HG03039 (cell line): ENCODE results near the gene NR2E1.

ENCODE experiments used
- ATAC-seq: cut with Tn5 transposase; IDR thresholded peaks from one replicate; pipeline ENCODE4 v1.9.1; 2021; ENCODE audit warnings: mild to moderate bottlenecking, moderate library complexity; ENCODE audit not compliant: unreplicated experiment

The NR2E1 gene

GRCh38 chr6:108170332-108171290 lies 4.8 kb downstream of the NR2E1 start:
- no peak for ATAC-seq

- no peak for ATAC-seq
Observed at GRCh38 chr6:108171291-108171917, 5.6 kb downstream of the NR2E1 start.

GRCh38 chr6:108171918-108172516 lies 6.2 kb downstream of the NR2E1 start:
- ATAC-seq: no peak

- ATAC-seq: no peak
Observed at GRCh38 chr6:108174371-108175175, 8.8 kb downstream of the NR2E1 start.

- ATAC-seq: no peak
Observed at GRCh38 chr6:108175176-108175591, 9.4 kb downstream of the NR2E1 start.

- ATAC-seq: no peak
Observed at GRCh38 chr6:108175592-108176279, 9.9 kb downstream of the NR2E1 start.

- ATAC-seq: no peak
Observed at GRCh38 chr6:108176281-108177089, 10.7 kb downstream of the NR2E1 start.

- ATAC-seq: no peak
Observed at GRCh38 chr6:108179741-108180140, 13.9 kb downstream of the NR2E1 start.

GRCh38 chr6:108180266-108180665 lies 14.4 kb downstream of the NR2E1 start:
- ATAC-seq: no peak

GRCh38 chr6:108180776-108181175 lies 15.0 kb downstream of the NR2E1 start:
- ATAC-seq: no peak

- no peak for ATAC-seq
Observed at GRCh38 chr6:108186226-108186625, 20.4 kb downstream of the NR2E1 start.

- ATAC-seq: no peak
Observed at GRCh38 chr6:108187519-108187918, 21.7 kb downstream of the NR2E1 start.

- no peak for ATAC-seq
Observed at GRCh38 chr6:108193131-108193530, 27.3 kb downstream of the NR2E1 start.

GRCh38 chr6:108193835-108194234 lies 28.0 kb downstream of the NR2E1 start:
- ATAC-seq: no peak

- ATAC-seq: no peak
Observed at GRCh38 chr6:108194503-108194902, 28.7 kb downstream of the NR2E1 start.

GRCh38 chr6:108195209-108195608 lies 29.4 kb downstream of the NR2E1 start:
- ATAC-seq: no peak

GRCh38 chr6:108198761-108199498 lies 33.1 kb downstream of the NR2E1 start:
- no peak for ATAC-seq

GRCh38 chr6:108200186-108200585 lies 34.4 kb downstream of the NR2E1 start:
- no peak for ATAC-seq

- ATAC-seq: no peak
Observed at GRCh38 chr6:108200631-108201030, 34.8 kb downstream of the NR2E1 start.
